Globus pallidus (tissue), 1 donor: Measurements from ENCODE around the gene LMAN1.

ENCODE experiments used
- DNase-seq: peaks from one replicate; pipeline ENCODE4 v3.0.0-alpha.2; 2015; ENCODE audit warnings: low spot score

Gene LMAN1

GRCh38 chr18:59303006-59303405 lies 56.1 kb downstream of the LMAN1 start:
- no peak for DNase-seq

- DNase-seq = no peak
Observed at GRCh38 chr18:59301929-59302328, 57.1 kb downstream of the LMAN1 start.

GRCh38 chr18:59300676-59301285 lies 58.3 kb downstream of the LMAN1 start:
- DNase-seq = no peak

- DNase-seq = no peak
Observed at GRCh38 chr18:59298871-59299270, 60.2 kb downstream of the LMAN1 start.

- DNase-seq = no peak
Observed at GRCh38 chr18:59293317-59293716, 65.7 kb downstream of the LMAN1 start.

- DNase-seq = no peak
Observed at GRCh38 chr18:59286341-59286740, 72.7 kb downstream of the LMAN1 start.

- DNase-seq = no peak
Observed at GRCh38 chr18:59282341-59282740, 76.7 kb downstream of the LMAN1 start.

- DNase-seq = no peak
Observed at GRCh38 chr18:59279722-59280121, 79.3 kb downstream of the LMAN1 start.

- no peak for DNase-seq
Observed at GRCh38 chr18:59279193-59279592, 79.9 kb downstream of the LMAN1 start.

- DNase-seq = no peak
Observed at GRCh38 chr18:59278793-59279192, 80.3 kb downstream of the LMAN1 start.
